GM19099 (cell line): ENCODE measurements around the gene AMN.

Source experiments
- POLR2A ChIP-seq: IDR thresholded peaks from 3 replicates; pipeline ENCODE4 v1.6.1; 2011; ENCODE audit warnings: low read depth; ENCODE audit not compliant: insufficient read length; ENCODE audit errors: extremely low read depth

Gene AMN

DNA sequence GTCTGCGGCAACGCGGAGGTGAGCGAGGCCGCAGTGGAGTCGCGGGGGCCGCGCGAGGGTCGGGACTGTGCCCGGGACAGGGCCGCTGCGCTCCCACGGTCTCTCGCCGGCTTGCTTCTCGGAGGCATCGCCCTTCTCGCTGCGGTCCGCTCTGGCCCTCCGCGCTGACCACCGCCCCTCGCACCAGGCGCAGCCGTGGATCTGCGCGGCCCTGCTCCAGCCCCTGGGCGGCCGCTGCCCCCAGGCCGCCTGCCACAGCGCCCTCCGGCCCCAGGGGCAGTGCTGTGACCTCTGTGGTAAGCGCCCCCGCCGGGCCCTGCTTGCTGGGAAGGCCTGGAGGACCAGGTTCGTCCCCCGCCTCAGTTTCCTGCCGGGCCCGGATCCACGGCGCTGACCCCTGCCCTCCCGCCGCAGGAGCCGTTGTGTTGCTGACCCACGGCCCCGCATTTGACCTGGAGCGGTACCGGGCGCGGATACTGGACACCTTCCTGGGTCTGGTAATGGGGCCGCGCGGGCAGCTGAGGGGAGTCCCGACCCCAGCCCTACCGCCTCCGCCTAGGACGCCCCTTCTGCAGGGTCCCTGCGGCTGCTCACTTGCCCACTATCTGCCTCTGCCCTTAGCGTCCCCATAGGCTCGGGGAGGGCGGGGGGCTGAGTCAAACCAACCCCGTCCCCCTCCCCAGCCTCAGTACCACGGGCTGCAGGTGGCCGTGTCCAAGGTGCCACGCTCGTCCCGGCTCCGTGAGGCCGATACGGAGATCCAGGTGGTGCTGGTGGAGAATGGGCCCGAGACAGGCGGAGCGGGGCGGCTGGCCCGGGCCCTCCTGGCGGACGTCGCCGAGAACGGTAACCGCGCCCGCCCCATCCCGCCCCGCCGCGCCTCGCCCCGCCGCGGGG is 7.0 kb downstream of the AMN start:
- no peak for TF ChIP-seq POLR2A

GRCh38 chr14:102930138-102930752 is 7.8 kb downstream of the AMN start:
- no peak for TF ChIP-seq POLR2A

DNA sequence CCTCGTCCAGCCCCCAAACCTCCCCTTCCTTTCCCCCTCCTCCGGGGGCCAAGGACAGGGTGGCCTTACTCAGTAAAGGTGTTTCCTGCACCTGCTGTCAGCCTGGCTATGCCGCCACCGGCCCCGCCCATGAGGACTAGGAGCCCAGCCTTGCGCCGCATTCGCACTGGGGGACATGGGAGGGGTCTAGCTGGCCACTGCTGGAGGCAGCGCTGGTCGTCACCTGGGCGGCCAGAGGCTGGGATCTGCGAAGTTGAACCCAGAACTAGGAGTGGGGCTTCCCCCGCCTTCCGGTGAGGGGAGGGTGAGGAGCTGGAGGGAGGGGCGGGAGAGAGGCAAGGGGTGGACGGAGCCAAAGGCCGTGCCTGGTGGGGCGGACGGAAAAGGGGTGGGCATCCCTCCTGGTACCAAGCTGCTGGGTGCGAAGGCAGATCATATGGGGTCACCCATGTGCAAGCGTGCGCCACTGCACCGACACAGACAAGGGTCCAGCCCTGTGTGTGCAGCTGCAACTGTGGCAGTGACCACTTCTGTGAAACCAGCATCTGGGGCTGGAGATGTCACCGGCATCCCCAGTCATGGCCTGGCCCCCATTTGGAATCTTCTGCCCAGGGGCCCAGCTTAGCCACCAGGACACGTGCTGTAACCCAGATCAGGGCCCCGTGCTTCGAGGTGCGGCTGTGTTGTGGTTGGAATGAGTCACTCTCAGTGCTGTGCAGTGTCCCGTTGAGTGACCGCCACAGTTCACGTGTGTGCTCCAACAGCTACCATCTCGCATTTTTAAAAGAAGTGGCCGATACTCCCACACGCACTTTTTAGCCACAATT is 8.5 kb downstream of the AMN start:
- TF ChIP-seq POLR2A, result no peak

DNA sequence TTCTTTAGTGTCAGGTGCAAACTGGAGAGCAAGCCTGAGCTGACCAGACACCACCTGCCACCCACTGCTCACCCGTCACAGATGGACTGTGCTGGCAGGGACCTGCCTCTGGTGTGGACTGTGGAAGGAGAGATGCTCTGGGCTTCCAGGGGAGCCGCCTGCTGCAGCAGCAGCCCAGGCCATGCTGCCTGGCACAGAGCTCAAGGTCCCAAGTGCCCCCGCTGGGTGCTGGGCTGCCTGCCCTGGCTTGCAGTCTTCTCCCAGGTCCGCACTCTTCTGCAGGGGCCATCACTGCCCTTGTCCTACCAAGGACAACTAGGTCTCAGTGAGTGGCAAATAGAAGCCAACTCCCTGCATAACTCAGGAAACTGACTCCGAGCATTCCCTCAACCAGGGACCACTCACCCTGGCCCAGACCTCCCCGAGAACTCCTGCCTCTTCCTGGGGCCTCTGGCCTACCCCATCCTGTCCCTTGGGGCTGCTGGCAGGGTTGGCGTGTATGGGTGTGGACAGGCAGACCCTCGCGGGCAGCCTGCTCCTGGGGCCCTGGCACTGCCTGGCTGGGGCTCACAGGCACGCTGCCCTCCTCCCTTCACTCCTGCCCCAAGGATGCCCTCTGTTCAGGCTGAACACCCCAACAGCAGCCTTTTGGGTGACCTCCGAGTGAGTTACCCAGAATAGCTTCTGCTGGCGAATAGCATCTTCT is 9.3 kb downstream of the AMN start:
- TF ChIP-seq POLR2A, result no peak

DNA sequence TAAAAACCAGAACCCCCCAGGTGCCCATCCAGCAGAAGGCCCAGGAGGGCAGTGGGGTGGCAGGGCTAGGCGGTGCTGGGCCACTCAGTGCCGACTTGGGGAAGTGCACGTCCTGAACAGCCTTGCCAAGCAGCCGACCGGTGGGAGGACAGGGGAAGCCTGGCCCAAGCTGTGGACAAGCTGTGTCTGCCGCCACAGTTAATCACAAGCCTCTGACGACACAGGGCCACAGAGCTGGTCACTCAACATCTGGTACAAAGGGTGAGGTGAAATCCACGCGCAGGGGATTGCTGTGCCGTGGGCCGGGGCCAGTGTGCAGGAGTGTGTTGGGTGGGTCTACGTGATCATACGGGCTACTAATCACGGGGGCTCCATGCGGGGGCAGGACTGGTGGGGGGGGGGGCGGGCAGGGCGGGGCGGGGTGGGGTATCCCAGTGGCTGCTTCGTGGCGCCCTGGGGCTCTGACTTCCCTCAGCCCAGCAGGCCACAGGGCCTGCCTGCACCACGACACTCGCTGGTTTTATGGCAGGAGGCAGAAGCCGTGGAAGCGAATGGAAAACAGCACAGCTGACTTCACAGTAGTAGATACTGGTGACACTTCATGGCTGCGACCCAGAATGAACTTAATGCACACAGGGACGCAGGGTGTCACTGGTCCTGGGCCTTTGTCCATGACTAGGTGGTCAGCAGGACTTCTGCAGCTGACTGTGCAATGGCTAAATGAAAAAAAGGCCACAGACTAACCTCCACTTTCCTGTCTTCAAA is 10.2 kb downstream of the AMN start:
- no peak for TF ChIP-seq POLR2A

DNA sequence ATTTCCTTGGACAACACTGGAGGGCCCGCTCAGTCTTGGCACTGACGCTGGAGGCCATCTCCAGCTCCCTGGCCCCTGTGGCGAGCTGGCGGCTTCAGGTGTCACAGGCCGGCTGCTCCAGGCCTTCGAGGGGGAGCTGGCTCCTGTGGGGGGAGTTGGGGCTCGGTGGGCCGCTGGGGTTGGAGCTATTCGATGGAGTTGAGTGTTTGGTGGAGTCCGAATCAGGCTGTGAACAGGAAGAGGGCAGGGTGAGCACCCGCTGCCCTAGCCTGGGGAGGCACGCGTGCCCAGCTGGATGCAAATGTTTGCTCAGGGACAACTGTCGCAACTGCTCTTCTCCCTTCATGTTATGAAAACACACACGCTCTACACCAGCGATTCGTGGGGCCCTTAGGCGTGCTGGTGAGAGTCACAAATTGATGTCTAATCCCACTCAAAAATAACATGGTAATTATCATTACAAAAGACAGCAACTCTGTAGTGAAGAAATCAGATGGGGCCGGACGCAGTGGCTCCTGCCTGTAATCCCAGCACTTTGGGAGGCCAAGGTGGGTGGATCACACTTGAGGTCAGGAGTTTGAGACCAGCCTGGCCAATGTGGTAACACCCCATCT is 11.3 kb downstream of the AMN start:
- TF ChIP-seq POLR2A, result no peak

DNA sequence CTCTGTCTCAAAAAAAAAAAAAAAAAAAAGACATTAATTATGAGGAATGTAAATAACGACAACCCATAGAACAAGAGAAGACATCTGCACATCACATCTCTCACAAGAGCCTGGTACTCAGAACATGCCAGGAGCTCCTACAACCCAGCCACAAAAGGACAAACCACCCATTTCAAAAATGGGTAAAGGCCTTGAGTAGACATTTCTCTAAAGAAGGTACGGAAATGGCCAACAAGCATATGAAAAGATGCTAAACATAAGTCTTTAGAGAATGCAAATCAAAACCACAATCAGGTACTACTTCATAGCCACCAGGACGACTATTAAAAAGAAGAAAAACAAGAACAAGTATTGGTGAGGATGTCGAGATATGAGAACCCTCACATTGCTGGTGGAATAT is 13.3 kb downstream of the AMN start:
- no peak for TF ChIP-seq POLR2A

GRCh38 chr14:102937331-102938175 is 15.1 kb downstream of the AMN start:
- TF ChIP-seq POLR2A, result no peak

GRCh38 chr14:102938191-102938590 is 15.7 kb downstream of the AMN start:
- TF ChIP-seq POLR2A, result no peak

DNA sequence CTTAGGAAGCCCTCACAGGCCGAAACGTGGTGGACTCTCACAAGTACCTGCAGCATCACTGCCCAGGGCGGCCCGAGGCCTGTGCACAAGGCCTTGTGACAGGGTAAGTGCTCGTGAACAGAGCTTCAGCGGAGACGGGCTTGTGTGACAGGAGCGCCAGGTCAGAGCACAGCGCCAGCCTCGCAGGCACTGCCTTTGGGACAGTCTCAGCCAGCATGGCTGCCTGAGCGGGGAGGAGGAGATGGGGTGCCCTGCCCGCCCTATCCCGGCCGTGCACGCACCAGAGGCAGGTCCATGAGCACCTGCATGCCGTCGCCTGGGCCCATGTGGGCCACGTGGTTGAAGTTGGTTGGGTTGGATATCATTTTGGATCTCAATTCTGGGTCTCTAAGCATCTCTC is 16.9 kb downstream of the AMN start:
- TF ChIP-seq POLR2A, result no peak

DNA sequence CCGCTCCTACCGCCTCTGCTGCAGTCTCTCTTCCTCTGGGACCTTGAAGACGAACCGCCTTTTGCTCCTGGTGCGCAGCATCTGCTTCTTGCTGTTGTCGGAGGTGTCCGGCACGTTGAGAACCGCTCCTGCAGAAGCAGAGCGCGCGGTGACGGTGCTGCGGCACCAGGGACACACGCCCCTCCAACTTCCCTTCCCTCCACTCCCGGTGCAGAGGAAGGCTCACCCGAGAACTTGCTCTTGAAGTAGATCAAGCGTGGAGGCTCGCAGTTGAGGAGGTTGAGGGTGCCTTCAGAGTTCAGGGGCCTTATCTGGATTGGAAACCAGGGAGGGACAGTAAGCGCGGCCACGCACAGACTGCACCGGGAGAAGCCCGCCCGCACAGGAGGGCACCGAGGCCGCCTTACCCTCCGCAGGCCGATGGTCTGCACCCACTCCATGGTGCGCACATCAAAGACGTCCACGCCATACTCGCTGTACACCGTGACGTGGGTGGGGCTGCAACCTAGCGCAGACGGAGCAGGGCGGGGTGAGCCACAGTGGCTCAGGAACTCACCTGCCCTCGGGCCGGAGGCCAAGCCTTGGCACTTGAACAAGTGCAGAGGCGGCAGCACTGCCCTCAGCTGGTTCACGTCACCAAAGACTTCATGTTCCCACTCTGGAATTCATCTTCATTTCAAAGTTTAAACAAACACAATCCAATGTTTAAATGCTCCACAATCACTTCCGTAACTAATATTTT is 17.5 kb downstream of the AMN start:
- TF ChIP-seq POLR2A, result no peak

- no peak for TF ChIP-seq POLR2A
Measured at GRCh38 chr14:102940729-102941362, 18.4 kb downstream of the AMN start.

GRCh38 chr14:102941419-102942011 is 19.1 kb downstream of the AMN start:
- TF ChIP-seq POLR2A, result no peak
